ENCODE measurements around the gene CD244.

DNA sequence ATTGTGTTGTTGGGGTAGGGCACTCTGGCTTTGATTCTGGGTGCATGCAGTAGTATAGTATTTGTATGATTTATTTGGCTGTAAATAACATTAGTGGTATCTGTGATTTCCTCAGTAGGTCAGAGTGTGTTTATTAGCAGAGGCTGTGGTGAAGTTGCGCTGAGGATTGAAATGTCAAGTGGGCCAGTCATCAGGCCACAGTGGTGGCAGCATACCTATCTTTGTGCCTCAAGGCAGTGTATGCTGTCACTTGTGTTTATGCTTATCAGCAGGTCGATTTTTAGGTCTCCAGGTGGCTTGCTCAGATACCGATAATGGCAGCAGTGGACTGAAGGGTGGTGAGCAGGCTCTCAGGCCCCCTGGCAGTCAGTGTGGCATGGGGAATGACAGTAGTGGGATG, 55.4 kb downstream of the CD244 start:
- TF ChIP-seq POLR2A (IDR thresholded peaks at IDR 0.05; ENCODE audit: low read depth, low read length) (no peak), POLR2AphosphoS5 (IDR thresholded peaks at IDR 0.05; ENCODE audit: low read depth, low read length) (no peak)

Measured in GM12892 (cell line).